IMR-90 (cell line): ENCODE measurements around the gene TRAPPC12. TPM values are rescaled to one million over a fixed set of nuclear protein-coding genes. Genes with fewer than 3 reads are reported as not detected.

Experiments used
- ATAC-seq: fragments of 200-7000 bp; cut with Tn5 transposase; 2 replicates; pipeline ENCODE4 v1.9.1; 2020; ENCODE audit warnings: low read depth, mild to moderate bottlenecking, moderate library complexity
- BruUV-seq: library from RNA; stranded (reverse); fragments of 400-500 nt; replicated peaks from 2 replicates; lab custom pipeline; 2021; lab: Mats Ljungman, UMichigan
- CTCF ChIA-PET: fragments of 300-600 bp; formaldehyde crosslinking; extraction: SDS; loops from one replicate; lab custom pipeline; 2021; ENCODE audit warnings: antibody characterized with exemption; lab: Yijun Ruan, JAX
- POLR2A ChIA-PET: fragments of 300-600 bp; sonication (Branson Sonifier 250); formaldehyde crosslinking; loops from one replicate; lab custom pipeline; 2022; ENCODE audit warnings: antibody characterized with exemption; ENCODE audit not compliant: unreplicated experiment; lab: Charles Lee
- DNase-seq: peaks from one replicate; pipeline ENCODE4 v3.0.0; 2013
- H2AFZ ChIP-seq: replicated peaks from 2 replicates; pipeline ENCODE3; 2013; ENCODE audit warnings: low read length, mild to moderate bottlenecking; ENCODE audit not compliant: poor library complexity
- H2AK5ac ChIP-seq: 2 replicates; pipeline ENCODE4 v1.6.1; 2013; ENCODE audit warnings: low read depth, low read length, inconsistent platforms
- H2AK9ac ChIP-seq: replicated peaks from 2 replicates; pipeline ENCODE3; 2013; ENCODE audit warnings: mild to moderate bottlenecking, low read depth, low read length, moderate library complexity; ENCODE audit not compliant: poor library complexity
- H2BK120ac ChIP-seq: 2 replicates; pipeline ENCODE4 v1.6.1; 2013; ENCODE audit warnings: low read depth, low read length, inconsistent platforms
- H2BK15ac ChIP-seq: 3 replicates; pipeline ENCODE4 v1.6.1; 2013; ENCODE audit warnings: low read depth, low read length, inconsistent platforms
- H2BK20ac ChIP-seq: 2 replicates; pipeline ENCODE4 v1.6.1; 2013; ENCODE audit warnings: low read depth, mild to moderate bottlenecking, inconsistent platforms, low read length, moderate library complexity
- H2BK5ac ChIP-seq: 2 replicates; pipeline ENCODE4 v1.6.1; 2013; ENCODE audit warnings: mild to moderate bottlenecking, low read depth, low read length, inconsistent platforms; ENCODE audit not compliant: poor library complexity, severe bottlenecking
- H3K14ac ChIP-seq: replicated peaks from 2 replicates; pipeline ENCODE4 v1.6.1; 2013; ENCODE audit warnings: low read depth, low read length, inconsistent platforms
- H3K18ac ChIP-seq: 2 replicates; pipeline ENCODE4 v1.6.1; 2013; ENCODE audit warnings: low read depth, low read length, control low read depth
- H3K23ac ChIP-seq: 2 replicates; pipeline ENCODE4 v1.6.1; 2013; ENCODE audit warnings: low read depth, low read length, inconsistent platforms
- H3K27ac ChIP-seq: 2 replicates; pipeline ENCODE4 v1.5.1; 2013; ENCODE audit warnings: mild to moderate bottlenecking, control low read depth, low read length; ENCODE audit not compliant: insufficient read depth
- H3K27me3 ChIP-seq: 2 replicates; pipeline ENCODE4 v1.6.1; 2013; ENCODE audit warnings: low read length; ENCODE audit not compliant: control insufficient read depth, insufficient read depth
- H3K36me3 ChIP-seq: 2 replicates; pipeline ENCODE4 v1.6.1; 2013; ENCODE audit warnings: low read length, mixed read lengths; ENCODE audit not compliant: control insufficient read depth, insufficient read depth
- H3K4ac ChIP-seq: 2 replicates; pipeline ENCODE4 v1.6.1; 2013; ENCODE audit warnings: low read depth, low read length, inconsistent platforms
- H3K4me1 ChIP-seq: 2 replicates; pipeline ENCODE4 v1.6.1; 2013; ENCODE audit warnings: low read length, mixed read lengths; ENCODE audit not compliant: control insufficient read depth, insufficient read depth
- H3K4me2 ChIP-seq: 2 replicates; pipeline ENCODE4 v1.6.1; 2013; ENCODE audit warnings: low read depth, mild to moderate bottlenecking, control low read depth, low read length, moderate library complexity
- H3K4me3 ChIP-seq: 2 replicates; pipeline ENCODE4 v1.5.1; 2013; ENCODE audit warnings: low read depth, mild to moderate bottlenecking, control low read depth, low read length, moderate library complexity; ENCODE audit not compliant: insufficient read depth
- H3K56ac ChIP-seq: 2 replicates; pipeline ENCODE4 v1.6.1; 2013; ENCODE audit warnings: low read length, inconsistent platforms; ENCODE audit not compliant: insufficient read depth; ENCODE audit errors: extremely low read depth
- H3K79me1 ChIP-seq, 2 experiments: 2 replicates each; pipeline ENCODE4 v1.6.1; 2013; ENCODE audit warnings: low read length in 2 of 2, inconsistent platforms in 1 of 2, low read depth in 1 of 2
- H3K9ac ChIP-seq: 2 replicates; pipeline ENCODE4 v1.6.1; 2013; ENCODE audit warnings: low read depth, low read length, control low read depth
- H3K9me1 ChIP-seq: 2 replicates; pipeline ENCODE4 v1.6.1; 2013; ENCODE audit warnings: low read length, inconsistent platforms; ENCODE audit not compliant: insufficient read depth
- H3K9me3 ChIP-seq: 2 replicates; pipeline ENCODE4 v1.6.1; 2013; ENCODE audit warnings: low read length; ENCODE audit not compliant: control insufficient read depth, insufficient read depth
- H4K20me1 ChIP-seq: 2 replicates; pipeline ENCODE4 v1.6.1; 2013; ENCODE audit warnings: low read length, inconsistent platforms; ENCODE audit not compliant: insufficient read depth
- H4K5ac ChIP-seq: 2 replicates; pipeline ENCODE4 v1.6.1; 2013; ENCODE audit warnings: mild to moderate bottlenecking, low read depth, low read length, control low read depth
- H4K8ac ChIP-seq, 2 experiments: 2 replicates each; pipeline ENCODE4 v1.6.1; 2013; ENCODE audit warnings: low read depth in 2 of 2, low read length in 2 of 2, control low read depth in 1 of 2, inconsistent platforms in 1 of 2
- H4K91ac ChIP-seq: 2 replicates; pipeline ENCODE4 v1.6.1; 2013; ENCODE audit warnings: low read depth, low read length, inconsistent platforms; ENCODE audit not compliant: insufficient read depth
- BHLHE40 ChIP-seq: fragments of 150-350 bp; IDR thresholded peaks from 2 replicates; pipeline ENCODE4 v1.6.1; 2016; ENCODE audit warnings: mild to moderate bottlenecking, low read depth, low read length
- CEBPB ChIP-seq: IDR thresholded peaks from 2 replicates; pipeline ENCODE4 v1.6.1; 2012; ENCODE audit warnings: low read depth, low read length, improper control_type of control experiment
- CHD1 ChIP-seq: IDR thresholded peaks from 2 replicates; pipeline ENCODE4 v1.6.1; 2012; ENCODE audit warnings: low read depth, low read length, improper control_type of control experiment
- FOS ChIP-seq: fragments of 150-350 bp; IDR thresholded peaks from 2 replicates; pipeline ENCODE4 v1.6.1; 2016; ENCODE audit warnings: low read depth, low read length
- MAFK ChIP-seq: IDR thresholded peaks from 2 replicates; pipeline ENCODE4 v1.6.1; 2012; ENCODE audit warnings: low read depth, low read length, improper control_type of control experiment
- MAZ ChIP-seq: IDR thresholded peaks from 2 replicates; pipeline ENCODE4 v1.6.1; 2012; ENCODE audit warnings: low read depth, mild to moderate bottlenecking, low read length, improper control_type of control experiment, moderate library complexity, borderline replicate concordance
- NFE2L2 ChIP-seq: fragments of 150-350 bp; IDR thresholded peaks from 2 replicates; pipeline ENCODE4 v1.6.1; 2016; ENCODE audit warnings: low read depth, mild to moderate bottlenecking, low read length
- RAD21 ChIP-seq: IDR thresholded peaks from 2 replicates; pipeline ENCODE4 v1.6.1; 2012; ENCODE audit warnings: low read length, improper control_type of control experiment
- RFX5 ChIP-seq: IDR thresholded peaks from 2 replicates; pipeline ENCODE4 v1.8.0; 2012; ENCODE audit warnings: low read depth, mild to moderate bottlenecking, low read length, moderate library complexity
- SMC3 ChIP-seq: fragments of 150-350 bp; IDR thresholded peaks from 2 replicates; pipeline ENCODE4 v1.6.1; 2016; ENCODE audit warnings: low read depth, mild to moderate bottlenecking, antibody characterized with exemption, low read length, moderate library complexity
- WGBS, 2 experiments: methylation state at CpG; one replicate each; pipeline versions ENCODE4 v1.1.5 to v1.1.7; 2013; ENCODE audit warnings: missing lambda C conversion rate in 2 of 2; ENCODE audit not compliant: insufficient read length in 1 of 2; ENCODE audit errors: extremely low coverage in 2 of 2; 5-methylcytosine and 5-hydroxymethylcytosine counted together
- dilution Hi-C: fragments of 300-500 bp; cut with HindIII; formaldehyde crosslinking; loops from one replicate; pipeline ENCODE4 v1.14.3; 2018; ENCODE audit warnings: low sequenced_read_pairs; ENCODE audit not compliant: unreplicated experiment
- in situ Hi-C: fragments of 300-500 bp; cut with MboI; formaldehyde crosslinking; loops from 3 replicates; pipeline ENCODE4 v1.14.3; 2019; ENCODE audit warnings: low sequenced_read_pairs, inconsistent platforms, mixed read lengths
- intact Hi-C: fragments of 100-400 bp; cut with micrococcal nuclease; formaldehyde crosslinking; loops from 2 replicates; pipeline ENCODE4 v1.10.0; 2022
- polyA plus RNA-seq, 3 experiments: library from polyadenylated mRNA; depleted of rRNA; stranded (reverse); fragments of >200 nt; gene quantifications; 2 replicates each; pipeline ENCODE4 v1.2.3, GENCODE V29; 2012; ENCODE audit warnings: low replicate concordance in 1 of 3
- total RNA-seq: library from RNA; depleted of rRNA; stranded (reverse); fragments of >200 nt; gene quantifications from 2 replicates; pipeline ENCODE4 v1.2.3, GENCODE V29; 2012
- TF ChIP-seq, protein P1 (sequence below): conservative IDR thresholded peaks from 2 replicates; pipeline ENCODE4 v1.5.1; 2012; ENCODE audit warnings: mild to moderate bottlenecking, low read depth, low read length, improper control_type of control experiment
- TF ChIP-seq, protein P2 (sequence below): fragments of 150-350 bp; IDR thresholded peaks from 2 replicates; pipeline ENCODE4 v1.6.1; 2017; ENCODE audit warnings: mild to moderate bottlenecking, antibody characterized with exemption, low read length, low read depth

The TRAPPC12 gene
- total and polyA plus RNA-seq, 2 of the 4 experiments (the other 2 are of a cell fraction): 25.8 to 69.9 TPM

DNA sequence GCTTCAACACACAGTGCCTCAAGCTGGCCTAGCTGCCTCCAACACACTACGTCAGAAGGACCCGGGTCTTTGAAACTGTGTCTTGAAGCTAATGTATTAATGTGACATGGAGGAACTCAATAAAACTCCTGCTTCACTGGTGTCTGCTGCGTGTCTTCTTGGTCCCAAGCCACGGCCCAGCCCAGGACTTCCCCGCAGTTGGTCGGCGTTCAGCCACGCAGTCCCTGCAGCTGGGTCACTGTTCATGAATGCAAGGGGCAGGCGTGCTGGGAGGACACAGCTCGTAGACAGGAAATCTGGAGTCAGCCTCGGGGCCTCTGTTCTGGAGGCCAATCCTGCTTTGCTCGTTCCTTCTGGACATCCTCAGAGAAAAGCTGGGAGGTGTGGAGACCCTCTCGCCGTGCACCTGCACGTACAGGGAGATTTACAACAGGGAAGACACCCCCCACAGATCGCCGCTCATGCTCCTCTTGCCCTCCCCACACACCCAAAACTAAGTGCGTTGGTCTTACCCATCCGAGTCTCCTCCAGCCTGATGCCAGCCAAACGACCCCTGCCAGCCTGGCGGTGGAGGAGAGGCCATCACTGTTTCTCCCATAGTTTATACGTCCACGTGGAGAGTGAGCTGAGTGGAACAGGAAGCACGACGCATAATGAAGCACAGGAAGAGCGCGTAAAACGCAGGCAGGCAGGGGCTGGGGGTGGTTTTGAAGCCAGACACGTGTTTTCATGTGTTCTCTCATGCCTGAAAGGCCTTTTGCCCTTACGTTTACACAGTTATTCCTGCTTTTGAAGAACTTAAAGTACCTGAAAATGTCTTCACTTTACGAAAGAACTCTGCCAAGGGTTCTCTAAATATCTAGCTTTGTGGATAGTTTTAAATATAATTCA is 100.2 kb downstream of the TRAPPC12 start (continued):
- TF ChIP-seq SMC3: no peak

DNA sequence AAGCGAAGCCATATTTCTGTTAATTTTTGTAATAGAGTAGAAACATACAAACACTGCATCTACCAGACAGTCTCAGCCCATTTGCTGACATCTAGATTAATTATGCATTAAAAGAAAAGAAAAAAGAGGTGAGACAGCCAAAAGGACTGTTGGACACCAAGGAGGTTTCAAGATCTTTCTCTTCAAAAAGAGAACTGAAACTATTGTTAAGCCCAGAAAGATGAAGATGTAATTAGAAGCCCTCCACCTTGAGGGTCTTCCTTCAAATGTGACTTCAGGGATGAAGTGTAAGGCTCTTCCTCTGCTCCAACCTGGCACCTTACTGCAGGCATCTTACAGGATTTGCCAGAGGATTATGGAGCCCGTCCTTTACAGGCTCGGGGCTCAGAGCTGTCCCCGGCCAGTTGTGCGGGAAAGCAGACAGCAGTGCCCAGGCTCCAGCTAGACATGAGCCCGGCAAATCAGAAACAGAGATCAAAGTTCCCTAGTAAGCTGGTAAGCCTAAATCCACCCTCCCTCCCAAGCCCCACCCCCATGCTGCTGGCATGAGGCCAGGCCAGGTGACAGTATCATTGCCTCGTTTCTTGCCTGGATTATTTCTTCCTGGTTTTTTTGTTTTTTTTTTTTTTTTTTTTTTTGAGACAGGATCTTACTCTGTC is 101.0 kb downstream of the TRAPPC12 start:
- no peak overlapping the region for H3K14ac ChIP-seq
- H3K9me1 ChIP-seq: peaks cover 8% of the 10 kb centered on the region; the same call in 1 of the 2 replicates
- no TSS peak for BruUV-seq
- 73% methylated on average over 3 of the region's 7 CpGs; no CpG with 5 or more reads in 1 of the 2 experiments for WGBS, 2 experiments
- H3K27ac ChIP-seq: no peak overlapping the region
- H3K79me1 ChIP-seq: peaks cover 2 to 5% of the 10 kb centered on the region in 2 experiments; a peak in 1 of 4 replicates
- no peak overlapping the region for H2BK5ac ChIP-seq
- H3K4ac ChIP-seq: no peak overlapping the region
- peaks cover 7% of the 10 kb centered on the region; the same call in 1 of the 2 replicates for H3K4me1 ChIP-seq
- no peak overlapping the region for H3K9ac ChIP-seq
- POLR2A ChIA-PET: no interaction called here
- ATAC-seq: no peak
- TF ChIP-seq SMC3 (no peak), NFE2L2 (no peak), BHLHE40 (no peak), MAFK (no peak), RAD21 (no peak), RFX5 (no peak), CEBPB (no peak), CHD1 (no peak), MAZ (no peak), FOS (no peak)
- TF ChIP-seq, protein P1, sequence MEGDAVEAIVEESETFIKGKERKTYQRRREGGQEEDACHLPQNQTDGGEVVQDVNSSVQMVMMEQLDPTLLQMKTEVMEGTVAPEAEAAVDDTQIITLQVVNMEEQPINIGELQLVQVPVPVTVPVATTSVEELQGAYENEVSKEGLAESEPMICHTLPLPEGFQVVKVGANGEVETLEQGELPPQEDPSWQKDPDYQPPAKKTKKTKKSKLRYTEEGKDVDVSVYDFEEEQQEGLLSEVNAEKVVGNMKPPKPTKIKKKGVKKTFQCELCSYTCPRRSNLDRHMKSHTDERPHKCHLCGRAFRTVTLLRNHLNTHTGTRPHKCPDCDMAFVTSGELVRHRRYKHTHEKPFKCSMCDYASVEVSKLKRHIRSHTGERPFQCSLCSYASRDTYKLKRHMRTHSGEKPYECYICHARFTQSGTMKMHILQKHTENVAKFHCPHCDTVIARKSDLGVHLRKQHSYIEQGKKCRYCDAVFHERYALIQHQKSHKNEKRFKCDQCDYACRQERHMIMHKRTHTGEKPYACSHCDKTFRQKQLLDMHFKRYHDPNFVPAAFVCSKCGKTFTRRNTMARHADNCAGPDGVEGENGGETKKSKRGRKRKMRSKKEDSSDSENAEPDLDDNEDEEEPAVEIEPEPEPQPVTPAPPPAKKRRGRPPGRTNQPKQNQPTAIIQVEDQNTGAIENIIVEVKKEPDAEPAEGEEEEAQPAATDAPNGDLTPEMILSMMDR: no peak
- TF ChIP-seq, protein P2, sequence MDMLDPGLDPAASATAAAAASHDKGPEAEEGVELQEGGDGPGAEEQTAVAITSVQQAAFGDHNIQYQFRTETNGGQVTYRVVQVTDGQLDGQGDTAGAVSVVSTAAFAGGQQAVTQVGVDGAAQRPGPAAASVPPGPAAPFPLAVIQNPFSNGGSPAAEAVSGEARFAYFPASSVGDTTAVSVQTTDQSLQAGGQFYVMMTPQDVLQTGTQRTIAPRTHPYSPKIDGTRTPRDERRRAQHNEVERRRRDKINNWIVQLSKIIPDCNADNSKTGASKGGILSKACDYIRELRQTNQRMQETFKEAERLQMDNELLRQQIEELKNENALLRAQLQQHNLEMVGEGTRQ: no peak
- H4K20me1 ChIP-seq: no peaks in the 10 kb centered on the region
- H3K56ac ChIP-seq: no peak overlapping the region
- no peak for DNase-seq
- H4K8ac ChIP-seq: no peak overlapping the region
- H3K9me3 ChIP-seq: no peaks in the 10 kb centered on the region
- no peak overlapping the region for H3K4me2 ChIP-seq
- no peak overlapping the region for H2AK9ac ChIP-seq
- in situ Hi-C loops (no loop called here), dilution Hi-C loops (no loop called here), intact Hi-C loops (no loop called here)
- no peak overlapping the region for H2BK120ac ChIP-seq
- H3K36me3 ChIP-seq: peaks cover 33% of the 10 kb centered on the region
- H2BK20ac ChIP-seq: no peak overlapping the region
- H3K27me3 ChIP-seq: no peaks in the 10 kb centered on the region
- no peak overlapping the region for H3K23ac ChIP-seq
- CTCF ChIA-PET: no interaction called here
- H2AK5ac ChIP-seq: no peak overlapping the region
- no peak overlapping the region for H4K5ac ChIP-seq
- no peak overlapping the region for H4K91ac ChIP-seq
- no peak overlapping the region for H2BK15ac ChIP-seq
- H3K4me3 ChIP-seq: no peak overlapping the region
- no peak overlapping the region for H3K18ac ChIP-seq
- no peak overlapping the region for H2AFZ ChIP-seq
